Stimulated activated CD8-positive, alpha-beta memory T cell treated with anti-CD3 and anti-CD28 coated beads, Interleukin-4, amount 100 ng/mL, for 1 hour (primary cell): Measurements from ENCODE around the gene AP2M1.

Experiments
- DNase-seq, 2 donors: peaks; one replicate each; pipeline ENCODE4 v3.0.0-alpha.2; 2020; ENCODE audit warnings: low read depth in 2 of 2, low spot score in 1 of 2

Gene AP2M1

DNA sequence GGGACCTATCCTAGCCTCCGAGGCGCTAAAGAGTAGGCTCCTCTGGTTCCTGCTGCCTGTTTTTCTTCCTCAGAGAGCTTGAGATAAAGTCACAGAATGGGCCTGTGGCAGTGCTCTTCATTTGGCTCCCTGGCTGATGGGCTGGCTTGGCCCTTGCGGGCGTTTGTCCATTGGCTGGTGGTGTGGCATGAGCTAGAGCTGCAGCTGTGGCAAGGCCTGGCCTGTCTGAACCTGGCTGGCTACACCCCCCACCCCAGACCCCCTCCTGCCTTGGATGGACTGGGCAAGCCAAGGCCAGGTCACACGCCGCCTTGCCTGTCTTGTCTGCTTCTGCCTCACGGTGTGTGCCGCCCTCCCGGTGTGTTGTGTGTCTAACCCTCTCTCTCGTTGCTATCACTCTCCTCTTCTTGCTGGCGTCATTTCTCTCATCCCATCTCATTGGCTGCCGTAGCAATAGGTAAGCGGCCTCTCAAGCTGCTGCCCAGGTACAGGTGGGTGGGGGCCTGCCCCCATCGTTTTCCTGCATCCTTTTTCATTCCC, 3.2 kb downstream of the AP2M1 start:
- no peak for DNase-seq

DNA sequence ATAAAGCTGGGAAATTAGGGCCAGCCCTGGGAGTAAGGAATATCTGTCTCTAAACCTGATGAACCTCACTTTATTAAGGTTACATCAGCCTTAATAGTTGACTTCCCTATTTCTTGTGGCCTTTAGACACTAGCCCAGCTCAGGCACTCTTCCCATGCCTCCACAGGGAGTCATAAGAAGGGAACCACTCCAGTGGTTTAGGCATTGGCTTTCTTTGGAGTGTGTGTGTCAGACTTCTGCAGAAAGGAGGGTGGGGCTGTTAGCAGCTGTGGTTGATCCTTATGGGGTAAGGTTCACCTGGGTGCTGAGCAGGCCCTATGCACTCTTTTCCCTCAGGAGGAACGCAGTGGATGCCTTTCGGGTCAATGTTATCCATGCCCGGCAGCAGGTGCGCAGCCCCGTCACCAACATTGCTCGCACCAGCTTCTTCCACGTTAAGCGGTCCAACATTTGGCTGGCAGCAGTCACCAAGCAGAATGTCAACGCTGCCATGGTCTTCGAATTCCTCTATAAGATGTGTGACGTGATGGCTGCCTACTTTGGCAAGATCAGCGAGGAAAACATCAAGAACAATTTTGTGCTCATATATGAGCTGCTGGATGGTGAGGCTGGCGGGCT, 4.0 kb downstream of the AP2M1 start:
- DNase-seq = no peak

DNA sequence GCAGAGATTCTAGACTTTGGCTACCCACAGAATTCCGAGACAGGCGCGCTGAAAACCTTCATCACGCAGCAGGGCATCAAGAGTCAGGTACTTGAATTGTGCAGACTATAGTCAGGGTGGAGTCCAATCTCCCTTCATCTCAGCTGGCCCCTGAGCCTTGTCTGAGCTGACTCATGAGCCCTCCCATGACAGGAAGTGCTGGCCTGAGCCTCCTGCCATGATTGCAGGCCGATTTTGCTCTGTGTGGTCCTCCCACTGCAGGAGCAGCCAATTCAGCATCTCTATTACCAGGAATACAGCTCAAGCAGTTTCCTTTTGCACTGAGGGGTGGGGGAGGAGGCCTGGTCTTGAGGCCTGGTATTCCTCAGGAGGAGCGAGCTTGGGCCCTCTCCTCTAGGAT, 5.5 kb downstream of the AP2M1 start:
- no peak for DNase-seq

DNA sequence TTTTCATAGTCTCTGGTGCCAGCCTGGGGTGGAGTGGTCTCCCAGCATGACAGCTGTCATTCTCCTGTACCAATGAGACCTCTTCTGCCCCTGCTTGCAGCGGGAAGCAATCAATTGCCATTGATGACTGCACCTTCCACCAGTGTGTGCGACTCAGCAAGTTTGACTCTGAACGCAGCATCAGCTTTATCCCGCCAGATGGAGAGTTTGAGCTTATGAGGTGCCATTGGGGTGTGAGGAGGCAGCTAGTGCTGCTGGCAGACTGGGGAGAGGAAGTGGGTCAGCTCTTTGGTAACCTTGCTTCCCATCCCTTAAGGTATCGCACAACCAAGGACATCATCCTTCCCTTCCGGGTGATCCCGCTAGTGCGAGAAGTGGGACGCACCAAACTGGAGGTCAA, 6.9 kb downstream of the AP2M1 start:
- no peak for DNase-seq

DNA sequence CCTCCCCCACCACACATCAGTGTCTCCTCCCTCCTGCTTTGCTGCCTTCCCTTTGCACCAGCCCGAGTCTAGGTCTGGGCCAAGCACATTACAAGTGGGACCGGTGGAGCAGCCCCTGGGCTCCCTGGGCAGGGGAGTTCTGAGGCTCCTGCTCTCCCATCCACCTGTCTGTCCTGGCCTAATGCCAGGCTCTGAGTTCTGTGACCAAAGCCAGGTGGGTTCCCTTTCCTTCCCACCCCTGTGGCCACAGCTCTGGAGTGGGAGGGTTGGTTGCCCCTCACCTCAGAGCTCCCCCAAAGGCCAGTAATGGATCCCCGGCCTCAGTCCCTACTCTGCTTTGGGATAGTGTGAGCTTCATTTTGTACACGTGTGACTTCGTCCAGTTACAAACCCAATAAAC, 9.0 kb downstream of the AP2M1 start:
- DNase-seq = no peak

DNA sequence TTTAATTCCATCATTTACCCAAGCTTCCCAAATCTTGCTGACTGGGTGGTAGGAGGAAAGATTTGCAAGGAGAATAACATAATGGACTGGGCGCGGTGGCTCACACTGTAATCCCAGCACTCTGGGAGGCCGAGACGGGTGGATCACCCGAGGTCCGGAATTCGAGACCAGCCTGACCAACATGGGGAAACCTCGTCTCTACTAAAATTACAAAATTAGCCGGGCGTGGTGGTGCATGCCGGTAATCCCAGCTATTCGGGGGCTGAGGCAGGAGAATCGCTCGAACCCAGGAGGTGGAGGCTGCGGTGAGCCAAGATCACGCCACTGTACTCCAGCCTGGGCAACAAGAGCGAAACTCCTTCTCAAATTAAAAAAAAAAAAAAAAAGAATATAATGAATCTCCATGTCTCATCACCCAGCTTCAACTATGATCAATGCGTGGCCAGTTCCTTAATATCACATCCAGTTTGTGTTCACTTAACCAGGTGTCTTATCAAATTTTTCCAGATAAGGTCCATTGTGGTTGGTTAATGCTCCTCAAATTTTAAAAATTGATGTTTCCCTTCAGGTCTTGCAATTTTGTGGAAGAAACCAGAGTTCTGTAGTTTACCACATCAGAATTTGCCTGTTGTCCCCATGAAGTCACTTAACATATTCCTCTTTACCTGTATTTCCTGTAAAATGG, 10.0 kb downstream of the AP2M1 start:
- DNase-seq = no peak

DNA sequence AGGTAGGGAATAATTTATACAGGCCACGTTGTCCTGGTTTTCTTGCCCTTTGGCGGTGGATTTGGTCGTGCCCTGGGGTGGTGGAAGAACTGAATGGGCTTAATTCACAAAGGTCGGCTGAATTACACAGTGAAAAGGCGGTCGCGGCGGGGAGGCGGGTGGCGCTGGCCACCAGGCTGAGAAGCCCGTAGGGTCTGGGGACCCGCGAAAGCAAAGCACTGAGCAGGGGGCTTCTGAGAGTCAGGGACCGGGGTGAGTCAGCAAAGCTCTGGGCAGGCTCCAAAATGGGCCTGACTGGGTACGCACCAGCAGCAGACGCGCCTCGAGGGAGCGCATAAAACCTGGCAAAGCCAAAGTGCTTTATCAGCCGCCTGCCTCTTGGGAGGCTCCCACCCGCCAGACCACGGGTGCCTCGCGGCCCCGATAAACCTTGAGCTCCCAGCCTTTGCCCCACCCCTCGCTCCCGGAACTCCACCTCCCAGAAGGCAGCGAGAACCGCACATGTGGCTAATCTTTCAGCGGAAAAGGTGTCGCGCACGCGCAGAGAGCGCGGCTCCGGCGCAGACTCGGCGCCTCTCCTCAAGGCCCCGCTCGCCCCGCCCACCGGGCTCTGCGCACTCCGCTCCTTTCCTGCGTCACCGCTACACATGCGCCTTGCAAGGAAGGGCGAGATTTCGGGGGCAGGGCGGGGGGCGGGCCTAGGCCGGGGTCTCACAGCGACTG, 11.0 kb downstream of the AP2M1 start:
- DNase-seq = peak; percentile 98 to 99

DNA sequence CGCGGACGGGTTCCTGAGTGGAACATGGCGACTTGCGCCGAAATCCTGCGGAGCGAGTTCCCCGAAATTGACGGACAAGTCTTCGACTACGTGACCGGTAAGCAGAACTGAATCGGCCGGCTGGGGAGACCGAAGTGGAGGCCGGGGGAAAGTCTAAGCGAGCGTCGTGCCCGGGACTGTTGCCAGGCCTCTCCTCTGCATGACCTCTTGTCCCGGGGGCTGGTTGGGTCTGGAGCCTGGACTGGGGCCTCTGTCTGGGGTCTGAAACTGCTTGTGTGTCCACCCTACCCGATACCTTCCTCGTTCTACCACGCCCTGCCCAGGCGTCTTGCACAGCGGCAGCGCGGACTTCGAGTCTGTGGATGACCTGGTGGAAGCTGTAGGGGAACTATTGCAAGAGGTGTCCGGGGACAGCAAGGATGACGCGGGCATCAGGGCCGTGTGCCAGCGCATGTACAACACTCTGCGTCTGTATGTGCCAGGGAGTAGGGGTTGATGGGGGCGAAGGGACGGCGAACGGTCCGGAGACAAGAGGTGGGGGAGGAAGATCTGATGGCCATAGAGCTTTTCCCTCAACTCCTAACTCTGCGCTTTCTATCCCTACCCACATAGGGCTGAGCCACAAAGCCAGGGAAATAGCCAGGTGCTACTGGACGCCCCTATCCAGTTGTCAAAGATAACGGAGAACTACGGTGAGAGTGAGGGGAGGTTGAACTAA, 11.7 kb downstream of the AP2M1 start, which contains the start of gene ABCF3:
Gene ABCF3 (plus strand): TSS at position 16 of the 718 bp plus-strand sequence. CDS start 9 bp downstream, at position 25.
- DNase-seq = no peak

DNA sequence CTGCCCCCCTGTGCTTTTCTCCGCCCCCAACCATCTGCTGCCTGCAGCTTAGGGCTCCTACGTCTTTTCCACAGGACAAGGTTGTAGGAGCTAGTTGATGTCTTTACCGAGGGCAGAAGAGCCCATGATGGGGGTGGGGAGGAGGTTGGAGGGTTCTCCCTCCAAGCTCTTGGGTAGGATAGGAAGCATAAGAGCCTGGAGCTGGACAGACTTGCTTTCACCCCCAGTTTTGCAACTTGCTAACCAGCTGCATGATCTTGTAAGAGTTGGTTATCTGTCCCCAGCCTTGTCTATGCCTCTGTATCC, 12.2 kb downstream of the AP2M1 start:
- DNase-seq = no peak

DNA sequence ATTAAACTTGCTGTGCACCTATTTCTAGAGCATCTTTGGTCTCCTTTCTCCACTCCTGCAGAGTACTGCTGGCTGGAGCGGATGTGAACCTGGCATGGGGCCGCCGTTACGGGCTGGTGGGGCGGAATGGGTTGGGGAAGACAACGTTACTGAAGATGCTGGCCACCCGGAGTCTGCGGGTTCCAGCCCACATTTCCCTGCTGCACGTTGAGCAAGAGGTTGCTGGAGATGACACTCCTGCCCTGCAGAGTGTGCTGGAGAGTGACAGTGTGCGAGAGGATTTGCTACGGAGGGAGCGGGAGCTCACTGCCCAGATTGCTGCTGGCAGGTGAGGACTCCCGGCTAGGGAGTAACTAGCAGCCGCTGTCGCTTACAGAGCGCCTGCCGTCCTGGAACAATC, 13.4 kb downstream of the AP2M1 start:
- DNase-seq = no peak

DNA sequence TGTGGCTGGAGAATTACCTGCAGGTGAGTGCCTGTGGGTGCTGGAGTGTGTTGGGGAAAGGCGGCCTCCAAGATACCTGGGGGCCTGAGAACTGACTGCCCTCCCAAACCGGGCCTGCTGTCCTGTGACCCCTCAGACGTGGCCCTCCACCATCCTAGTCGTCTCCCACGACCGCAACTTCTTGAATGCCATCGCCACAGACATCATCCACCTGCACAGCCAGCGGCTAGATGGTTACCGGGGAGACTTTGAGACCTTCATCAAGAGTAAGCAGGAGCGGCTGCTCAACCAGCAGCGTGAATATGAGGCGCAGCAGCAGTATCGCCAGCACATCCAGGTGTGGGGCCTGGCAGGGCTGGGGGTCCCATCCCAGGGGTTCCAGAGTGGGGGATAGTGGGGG, 14.8 kb downstream of the AP2M1 start:
- no peak for DNase-seq

DNA sequence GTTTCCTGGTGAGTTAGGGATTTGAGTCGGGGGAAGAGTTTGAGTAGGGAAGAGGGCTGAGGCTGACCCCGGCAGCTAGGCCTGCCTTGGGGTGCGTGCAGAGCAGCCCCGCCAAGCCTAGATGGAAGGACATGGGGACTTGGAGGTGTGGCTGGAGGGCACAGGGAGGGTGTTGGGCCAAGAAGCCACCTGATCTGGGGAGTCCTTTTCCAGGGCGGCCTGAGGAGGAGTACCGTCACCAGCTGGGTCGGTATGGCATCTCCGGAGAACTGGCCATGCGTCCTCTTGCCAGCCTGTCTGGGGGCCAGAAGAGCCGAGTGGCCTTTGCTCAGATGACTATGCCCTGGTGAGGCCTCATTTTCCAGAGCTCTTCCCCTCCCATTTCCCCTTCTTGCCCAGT, 18.2 kb downstream of the AP2M1 start:
- DNase-seq = no peak

DNA sequence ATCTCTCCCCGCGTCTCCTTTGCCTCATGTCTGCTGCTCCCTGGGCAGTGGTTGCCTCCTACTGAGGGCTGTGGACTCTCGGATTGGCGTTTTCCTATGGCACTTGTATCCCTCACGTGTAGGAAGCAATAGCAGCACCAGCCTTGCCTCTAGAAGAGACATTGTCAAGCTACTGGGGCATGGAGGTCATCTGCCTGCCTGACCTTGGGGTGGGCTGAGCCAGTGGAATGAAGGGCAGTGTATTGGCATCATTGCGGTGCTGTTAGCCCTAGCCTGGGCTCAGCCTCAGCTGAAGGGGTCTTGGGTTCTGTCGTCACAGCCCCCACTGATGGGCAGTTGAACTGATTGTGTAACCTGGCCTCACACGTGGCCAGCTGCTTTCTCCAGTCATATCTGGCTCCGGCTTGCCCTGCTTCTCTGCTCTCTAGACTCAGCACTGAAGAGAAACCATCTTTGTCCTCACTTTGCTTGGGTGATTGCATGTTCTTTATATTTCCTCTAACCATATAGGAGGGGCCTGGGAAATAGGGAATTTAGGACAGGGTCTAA, 19.4 kb downstream of the AP2M1 start:
- no peak for DNase-seq

DNA sequence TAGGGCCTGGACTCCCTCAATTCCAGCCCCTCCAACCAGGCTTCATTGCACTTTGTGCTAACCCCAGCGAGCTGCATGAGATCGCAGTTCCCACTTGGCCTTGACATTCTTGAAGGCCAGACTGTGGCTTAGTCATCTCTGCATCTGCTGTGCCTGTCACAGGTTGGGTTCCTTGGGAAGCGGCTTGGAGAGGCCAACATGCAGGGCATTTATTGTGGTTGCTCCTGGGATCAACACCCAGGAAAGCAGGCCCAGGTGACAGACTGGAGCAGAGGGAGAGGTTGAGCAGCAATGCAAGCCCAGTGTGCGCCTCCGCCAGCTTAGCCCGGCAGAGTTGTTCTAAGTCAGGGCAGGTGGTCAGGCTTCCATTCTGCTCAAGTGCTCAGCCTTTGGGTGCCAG, 21.9 kb downstream of the AP2M1 start:
- no peak for DNase-seq

DNA sequence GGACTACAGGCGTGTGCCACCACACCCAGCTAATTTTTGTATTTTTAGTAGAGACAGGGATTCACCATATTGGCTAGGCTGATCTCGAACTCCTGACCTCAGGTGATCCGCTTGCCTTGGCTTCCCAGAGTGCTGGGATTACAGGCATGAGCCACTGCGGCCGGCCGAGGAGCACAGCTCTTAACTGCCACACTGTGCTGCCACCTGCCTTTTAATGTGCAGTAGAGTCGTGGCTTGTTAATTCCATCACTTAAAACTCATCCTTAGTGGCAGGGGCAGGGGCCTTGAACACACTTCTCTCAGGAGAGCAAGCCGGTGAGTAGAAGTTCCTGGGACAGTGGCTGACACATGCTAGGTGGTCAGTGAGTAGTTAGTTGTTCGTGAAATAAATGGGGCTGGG, 23.9 kb downstream of the AP2M1 start:
- no peak for DNase-seq

DNA sequence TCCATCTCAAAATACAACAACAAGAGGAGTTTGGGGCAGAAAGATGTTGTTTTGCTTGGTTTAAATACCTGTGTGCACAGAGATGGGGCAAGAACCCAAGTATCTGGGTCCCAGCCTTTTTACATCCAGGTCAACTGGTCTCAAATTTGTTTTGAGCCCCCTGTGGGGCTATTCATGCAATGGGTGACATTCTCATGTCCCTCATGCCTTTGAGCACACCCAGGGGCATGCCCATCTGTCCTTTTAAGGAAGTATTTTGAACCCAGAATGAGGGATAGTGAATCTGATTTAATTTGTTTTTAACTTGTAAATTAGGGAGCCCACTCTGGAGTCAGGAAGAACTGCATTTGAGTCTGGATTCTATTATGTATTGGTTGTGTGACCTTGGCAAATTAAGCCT, 26.2 kb downstream of the AP2M1 start:
- no peak for DNase-seq

DNA sequence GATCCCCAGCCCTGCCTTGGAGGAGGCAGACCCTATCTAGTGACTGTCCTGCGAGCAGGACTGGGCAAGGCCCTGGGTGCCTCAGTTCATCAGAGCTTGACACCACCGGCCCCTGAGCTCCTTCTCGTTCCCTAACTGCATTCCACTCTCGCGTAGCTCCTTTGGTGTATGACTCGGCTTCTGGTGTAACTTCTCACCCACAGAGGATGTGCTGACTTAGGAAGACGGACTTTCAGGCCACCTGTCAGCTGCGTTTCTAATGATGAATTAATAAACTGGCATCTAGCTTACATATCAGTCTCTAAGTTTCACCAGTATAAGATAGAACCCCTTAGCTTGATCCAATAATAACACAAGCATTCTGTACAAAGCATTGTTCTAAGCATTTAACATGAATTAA, 28.9 kb downstream of the AP2M1 start:
- DNase-seq = no peak

DNA sequence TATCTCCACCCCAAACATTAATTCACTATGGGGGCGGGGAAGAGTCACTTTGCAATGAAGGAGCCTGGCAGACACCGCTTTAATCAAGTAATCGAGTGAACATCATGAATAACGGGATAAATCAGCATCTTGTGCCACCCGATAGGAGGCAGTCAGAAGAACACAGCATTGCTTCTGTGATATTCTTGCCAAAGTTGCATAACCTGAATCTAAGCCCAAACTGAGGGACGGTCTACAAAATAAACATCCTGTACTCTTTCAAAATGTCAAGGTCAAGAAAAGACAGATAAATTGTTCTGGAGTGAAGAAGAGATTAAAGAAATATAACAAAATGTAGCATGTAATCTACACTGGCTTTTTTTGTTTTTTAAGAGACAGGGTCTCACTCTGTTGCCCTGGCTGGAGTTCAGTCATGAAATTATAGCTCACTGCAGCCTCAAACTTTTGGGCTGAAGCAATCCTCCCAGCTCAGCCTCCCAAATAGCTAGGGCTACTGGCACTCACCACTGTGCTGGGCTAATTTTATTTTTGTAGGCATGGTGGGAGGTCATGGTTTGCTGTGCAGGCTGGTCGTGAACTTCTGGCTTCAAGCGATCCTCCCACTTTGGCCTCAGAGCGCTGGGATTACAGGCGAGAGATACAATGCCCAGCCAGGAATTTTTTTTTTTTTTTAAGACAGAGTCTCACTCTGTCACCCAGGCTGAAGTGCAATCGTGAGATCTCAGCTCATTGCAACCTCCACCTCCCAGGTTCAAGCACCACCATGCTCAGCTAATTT, 34.7 kb downstream of the AP2M1 start:
- DNase-seq = no peak

DNA sequence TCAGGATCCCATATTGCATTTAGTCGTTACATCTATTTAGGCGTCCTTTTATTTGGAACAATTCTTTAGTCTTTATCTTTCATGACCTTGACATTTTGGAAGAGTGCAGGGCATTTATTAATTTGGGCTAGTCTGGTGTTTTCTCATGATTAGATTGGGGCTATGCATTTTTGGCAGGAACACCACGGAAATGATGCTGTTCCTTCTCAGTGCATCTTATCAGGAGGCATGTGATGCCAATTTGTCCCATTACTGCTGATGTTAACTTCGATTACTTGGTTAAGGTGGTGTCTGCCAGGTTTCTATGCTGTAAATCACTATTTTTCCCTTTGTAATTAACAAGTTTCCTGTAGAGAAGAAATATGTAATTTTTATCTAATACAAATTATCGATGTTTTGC, 36.6 kb downstream of the AP2M1 start:
- DNase-seq = no peak

DNA sequence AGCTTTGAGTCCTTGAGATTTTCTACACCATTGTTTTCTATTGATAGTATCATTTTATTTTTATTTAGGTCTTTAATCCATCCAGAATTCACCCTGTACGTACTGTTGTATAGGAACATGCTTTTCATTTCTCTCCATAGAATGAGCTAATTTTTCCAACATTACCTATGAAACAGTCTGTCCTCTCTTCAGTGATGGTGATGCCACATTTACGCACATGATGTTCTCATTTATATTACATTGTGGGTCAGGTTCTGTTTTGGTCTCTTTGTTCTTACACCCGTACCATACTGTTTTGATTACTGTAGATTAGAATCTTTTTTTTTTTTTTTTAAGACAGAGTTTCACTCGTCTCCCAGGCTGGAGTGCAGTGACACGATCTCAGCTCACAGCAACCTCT, 37.1 kb downstream of the AP2M1 start:
- no peak for DNase-seq

DNA sequence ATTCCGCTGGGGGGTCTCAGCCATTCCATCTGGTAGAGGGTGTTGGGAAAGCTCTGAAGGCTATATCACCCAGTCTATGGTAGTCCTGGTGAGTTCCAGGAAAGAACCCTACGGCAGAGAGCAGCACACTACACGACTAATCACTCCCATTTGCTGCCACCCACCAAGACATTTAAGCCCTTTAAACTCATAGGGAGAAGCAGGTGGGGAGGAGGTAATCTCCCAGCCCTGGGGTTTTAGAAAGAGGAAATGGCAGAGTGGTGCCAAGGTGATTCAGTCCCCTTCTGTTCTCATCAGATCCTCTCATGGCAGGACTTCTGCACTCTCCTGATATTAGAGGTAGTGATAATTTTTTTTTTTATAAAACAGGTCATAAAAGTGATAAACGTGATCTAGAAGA, 44.2 kb downstream of the AP2M1 start:
- DNase-seq = no peak
